Smooth muscle cell (in vitro differentiated cells): ENCODE results near the gene PRR14L. TPM values are rescaled to one million over a fixed set of nuclear protein-coding genes. Genes with fewer than 3 reads are reported as not detected.

Experiments
- DNase-seq: peaks from one replicate; lab custom pipeline; 2025; ENCODE audit not compliant: unreplicated experiment; lab: John Stamatoyannopoulos, UW
- H2AFZ ChIP-seq: fragments of 200-600 bp; sonication (generic); 2 replicates; pipeline ENCODE4 v1.6.0; 2016; ENCODE audit warnings: antibody characterized with exemption, low read depth, mild to moderate bottlenecking
- H3F3A ChIP-seq: fragments of 200-600 bp; sonication (generic); 2 replicates; pipeline ENCODE4 v1.6.0; 2017; ENCODE audit warnings: antibody characterized with exemption, low read depth
- H3K27ac ChIP-seq: fragments of 200-600 bp; sonication (generic); 2 replicates; pipeline ENCODE4 v1.5.1; 2016; ENCODE audit warnings: low read depth, mild to moderate bottlenecking
- H3K27me3 ChIP-seq: fragments of 200-600 bp; sonication (generic); 2 replicates; pipeline ENCODE4 v1.6.1; 2016; ENCODE audit warnings: low read depth, mild to moderate bottlenecking
- H3K36me3 ChIP-seq: fragments of 200-600 bp; sonication (generic); 2 replicates; pipeline ENCODE4 v1.5.1; 2016; ENCODE audit warnings: low read depth
- H3K4me1 ChIP-seq: fragments of 200-600 bp; sonication (generic); 2 replicates; pipeline ENCODE4 v1.5.1; 2016; ENCODE audit warnings: low read depth
- H3K4me2 ChIP-seq: fragments of 200-600 bp; sonication (generic); 2 replicates; pipeline ENCODE4 v1.6.0; 2016; ENCODE audit warnings: mild to moderate bottlenecking
- H3K4me3 ChIP-seq: fragments of 200-600 bp; sonication (generic); 2 replicates; pipeline ENCODE4 v1.5.1; 2016; ENCODE audit warnings: mild to moderate bottlenecking
- H3K79me2 ChIP-seq: fragments of 200-600 bp; sonication (generic); 2 replicates; pipeline ENCODE4 v1.6.0; 2016; ENCODE audit warnings: low read depth, mild to moderate bottlenecking
- H3K9ac ChIP-seq: fragments of 200-600 bp; sonication (generic); 2 replicates; pipeline ENCODE4 v1.6.0; 2016; ENCODE audit warnings: low read depth
- H3K9me3 ChIP-seq: fragments of 200-600 bp; sonication (generic); replicated peaks from 2 replicates; pipeline ENCODE4 v1.5.1; 2016; ENCODE audit warnings: low read depth
- H4K20me1 ChIP-seq: fragments of 200-600 bp; sonication (generic); 2 replicates; pipeline ENCODE4 v1.6.0; 2016; ENCODE audit warnings: low read depth
- WGBS: methylation state at CpG from one replicate; pipeline ENCODE4 v1.1.7; 2016; ENCODE audit warnings: low lambda C conversion rate; 5-methylcytosine and 5-hydroxymethylcytosine counted together
- polyA plus RNA-seq: library from polyadenylated mRNA; unstranded; fragments of >200 nt; fragmentation: Nextera tagmentation; extraction: Ambion mirVana; gene quantifications from 2 replicates; pipeline ENCODE4 v1.2.1, GENCODE V29; 2016
- total RNA-seq: library from RNA; depleted of rRNA; stranded (reverse); fragments of >200 nt; gene quantifications from 2 replicates; pipeline ENCODE4 v1.2.3, GENCODE V29; 2014
- TF ChIP-seq, protein P1 (sequence below): fragments of 200-600 bp; sonication (generic); IDR thresholded peaks from 2 replicates; pipeline ENCODE4 v1.5.1; 2017; ENCODE audit warnings: borderline replicate concordance, mild to moderate bottlenecking, antibody characterized with exemption; ENCODE audit not compliant: insufficient read depth, poor library complexity, severe bottlenecking

PRR14L gene
- total and polyA plus RNA-seq, 2 experiments from 2014 or later = 9.2 to 20.6 TPM

DNA sequence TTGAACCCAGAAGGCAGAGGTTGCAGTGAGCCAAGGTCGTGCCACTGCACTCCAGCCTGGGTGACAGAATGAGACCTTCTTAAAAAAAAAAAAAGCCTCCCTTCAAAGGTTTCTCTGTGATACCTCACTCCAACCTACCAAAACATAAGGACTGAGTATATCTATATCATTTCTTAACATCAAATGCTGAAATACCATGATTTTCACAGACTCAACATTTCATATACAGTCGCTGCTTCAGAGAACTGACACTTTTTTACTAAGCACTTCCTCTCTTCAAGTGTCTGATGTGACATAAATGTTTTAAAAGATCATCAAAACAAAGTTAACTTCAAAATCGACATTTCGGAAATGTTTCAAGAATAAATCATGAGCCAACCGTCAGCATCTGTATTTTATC, 12.0 kb downstream of the PRR14L start:
- DNase-seq = no peak
- Histone ChIP-seq H3K27me3 (no peaks in the 10 kb centered on the region), H3K9ac (no peak overlapping the region), H4K20me1 (peaks cover 90% of the 10 kb centered on the region), H3K4me2 (no peak overlapping the region), H3K27ac (no peak overlapping the region), H3F3A (no peaks in the 10 kb centered on the region), H3K9me3 (no peaks in the 10 kb centered on the region), H3K4me1 (no peaks in the 10 kb centered on the region), H3K79me2 (peaks cover 76% of the 10 kb centered on the region), H3K36me3 (no peaks in the 10 kb centered on the region), H2AFZ (no peak overlapping the region), H3K4me3 (no peak overlapping the region)
- TF ChIP-seq, protein P1, sequence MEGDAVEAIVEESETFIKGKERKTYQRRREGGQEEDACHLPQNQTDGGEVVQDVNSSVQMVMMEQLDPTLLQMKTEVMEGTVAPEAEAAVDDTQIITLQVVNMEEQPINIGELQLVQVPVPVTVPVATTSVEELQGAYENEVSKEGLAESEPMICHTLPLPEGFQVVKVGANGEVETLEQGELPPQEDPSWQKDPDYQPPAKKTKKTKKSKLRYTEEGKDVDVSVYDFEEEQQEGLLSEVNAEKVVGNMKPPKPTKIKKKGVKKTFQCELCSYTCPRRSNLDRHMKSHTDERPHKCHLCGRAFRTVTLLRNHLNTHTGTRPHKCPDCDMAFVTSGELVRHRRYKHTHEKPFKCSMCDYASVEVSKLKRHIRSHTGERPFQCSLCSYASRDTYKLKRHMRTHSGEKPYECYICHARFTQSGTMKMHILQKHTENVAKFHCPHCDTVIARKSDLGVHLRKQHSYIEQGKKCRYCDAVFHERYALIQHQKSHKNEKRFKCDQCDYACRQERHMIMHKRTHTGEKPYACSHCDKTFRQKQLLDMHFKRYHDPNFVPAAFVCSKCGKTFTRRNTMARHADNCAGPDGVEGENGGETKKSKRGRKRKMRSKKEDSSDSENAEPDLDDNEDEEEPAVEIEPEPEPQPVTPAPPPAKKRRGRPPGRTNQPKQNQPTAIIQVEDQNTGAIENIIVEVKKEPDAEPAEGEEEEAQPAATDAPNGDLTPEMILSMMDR = no peak
- WGBS = 94% methylated on average over 5 of the region's 5 CpGs

DNA sequence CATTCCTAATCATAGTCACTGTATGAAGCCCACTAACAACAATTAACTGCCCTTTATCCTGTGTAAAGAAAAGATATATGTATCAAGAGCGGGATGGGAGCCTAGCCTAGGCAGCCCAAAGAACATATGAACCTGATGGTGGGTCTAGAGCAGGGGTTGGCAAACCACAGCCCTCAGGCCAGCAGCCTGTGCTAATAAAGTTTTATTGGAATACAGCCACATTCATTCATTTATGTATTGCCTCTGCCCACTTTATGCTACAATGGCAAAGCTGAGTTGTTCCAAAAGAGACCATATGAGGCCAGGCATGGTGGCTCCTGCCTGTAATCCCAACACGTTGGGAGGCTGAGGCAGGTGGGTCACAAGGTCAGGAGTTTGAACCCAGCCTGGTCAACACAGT, 13.5 kb downstream of the PRR14L start:
- no peaks in the 10 kb centered on the region for H3K4me1 ChIP-seq
- H3K27ac ChIP-seq = no peak overlapping the region
- no peaks in the 10 kb centered on the region for H3F3A ChIP-seq
- no peak overlapping the region for H3K9ac ChIP-seq
- no peak overlapping the region for H3K4me2 ChIP-seq
- 88% methylated on average over 2 of the region's 2 CpGs for WGBS
- H3K36me3 ChIP-seq = no peaks in the 10 kb centered on the region
- no peak overlapping the region for H3K4me3 ChIP-seq
- H3K79me2 ChIP-seq = peaks cover 73% of the 10 kb centered on the region
- DNase-seq = no peak
- TF ChIP-seq, protein P1 = no peak
- no peaks in the 10 kb centered on the region for H3K9me3 ChIP-seq
- H2AFZ ChIP-seq = no peak overlapping the region
- peaks cover 91% of the 10 kb centered on the region for H4K20me1 ChIP-seq
- no peaks in the 10 kb centered on the region for H3K27me3 ChIP-seq

DNA sequence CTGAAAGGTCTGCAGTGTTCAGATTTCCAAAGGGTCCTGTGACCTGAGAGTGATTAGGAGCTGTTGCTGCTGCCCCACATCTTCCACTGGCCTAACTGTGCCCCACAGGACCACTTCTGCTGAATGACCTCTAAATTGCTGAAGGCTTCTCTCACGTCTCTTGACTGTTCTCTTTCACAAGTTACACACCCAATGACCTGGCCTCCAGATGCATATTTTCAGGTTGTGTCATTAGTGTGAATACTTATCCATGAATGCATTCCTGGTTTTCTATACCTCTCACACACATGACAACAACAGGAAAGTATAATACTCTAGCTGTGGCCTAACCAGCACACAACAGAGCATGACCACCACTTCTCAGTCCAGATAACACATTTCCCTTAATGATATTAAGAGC, 15.4 kb downstream of the PRR14L start:
- Histone ChIP-seq H3K79me2 (peaks cover 72% of the 10 kb centered on the region), H3F3A (no peaks in the 10 kb centered on the region), H3K9ac (no peak overlapping the region), H3K36me3 (no peaks in the 10 kb centered on the region), H2AFZ (no peak overlapping the region), H3K9me3 (no peaks in the 10 kb centered on the region), H3K4me1 (no peaks in the 10 kb centered on the region), H3K4me2 (no peak overlapping the region), H4K20me1 (peaks cover 90% of the 10 kb centered on the region), H3K4me3 (no peak overlapping the region), H3K27ac (peak overlapping the region; percentile 69), H3K27me3 (no peaks in the 10 kb centered on the region)
- DNase-seq = no peak
- 59% methylated on average over 1 of the region's 1 CpG for WGBS
- TF ChIP-seq, protein P1 = no peak

DNA sequence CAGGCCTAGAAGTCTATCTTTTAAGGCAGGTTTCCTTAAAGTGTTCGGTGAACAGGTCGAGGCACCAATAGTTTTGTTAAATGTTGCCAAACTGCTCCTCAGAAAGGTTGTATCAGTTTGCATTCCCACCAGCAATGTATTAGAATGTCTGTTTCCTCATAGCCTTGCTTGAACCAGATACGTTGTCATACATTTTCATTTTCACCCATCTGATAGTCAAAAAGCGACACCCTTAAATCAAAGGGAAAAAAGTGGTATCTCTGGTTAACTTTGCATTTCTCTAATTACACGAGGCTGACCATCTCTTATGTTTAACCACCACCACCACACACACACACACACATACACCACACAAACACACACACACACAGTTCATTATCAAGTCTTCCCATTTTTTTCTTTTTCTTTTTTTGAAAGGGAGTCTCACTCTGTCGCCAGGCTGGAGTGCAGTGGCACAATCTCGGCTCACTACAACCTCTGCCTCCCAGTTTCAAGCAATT, 16.3 kb downstream of the PRR14L start:
- Histone ChIP-seq H3K9ac (no peak overlapping the region), H3K4me1 (no peaks in the 10 kb centered on the region), H3K4me2 (no peak overlapping the region), H3K79me2 (peaks cover 72% of the 10 kb centered on the region), H3K9me3 (no peaks in the 10 kb centered on the region), H3K27me3 (no peaks in the 10 kb centered on the region), H3K4me3 (no peak overlapping the region), H4K20me1 (peaks cover 90% of the 10 kb centered on the region), H3F3A (no peaks in the 10 kb centered on the region), H3K27ac (peak overlapping the region; percentile 69), H3K36me3 (no peaks in the 10 kb centered on the region), H2AFZ (no peak overlapping the region)
- TF ChIP-seq, protein P1 = no peak
- no peak for DNase-seq
- WGBS = 97% methylated on average over 7 of the region's 7 CpGs
